Prostate gland (tissue), 2 donors: ENCODE measurements around the gene PRPH. TPM values are rescaled to one million over a fixed set of nuclear protein-coding genes. Genes with fewer than 3 reads are reported as not detected.
"Not testable (repeated sequence)": the region's sequence is repeated elsewhere in the genome, so short reads cannot be mapped to it uniquely, and the experiment has no call there.

Source experiments
- DNase-seq: peaks from one replicate; pipeline ENCODE4 v3.0.0-alpha.2; 2019; ENCODE audit warnings: low spot score
- H3K27ac ChIP-seq, 2 donors: fragments of 200-600 bp; sonication (generic); 2 replicates each; pipeline ENCODE4 v1.5.1; 2017 to 2019
- H3K27me3 ChIP-seq: fragments of 200-600 bp; sonication (generic); replicated peaks from 2 replicates; pipeline ENCODE4 v1.5.1; 2019; ENCODE audit not compliant: insufficient read depth
- H3K36me3 ChIP-seq, 2 donors: fragments of 200-600 bp; sonication (generic); 1 replicate in 1 of 2; 2 replicates in 1 of 2; pipeline versions ENCODE4 v1.5.1 to v1.8.1; 2017 to 2019
- H3K4me1 ChIP-seq: fragments of 200-600 bp; sonication (generic); replicated peaks from 2 replicates; pipeline ENCODE4 v1.5.1; 2019
- H3K4me3 ChIP-seq, 2 donors: fragments of 200-600 bp; sonication (generic); 2 replicates each; pipeline ENCODE4 v1.5.1; 2017 to 2019
- H3K9me3 ChIP-seq: fragments of 200-600 bp; sonication (generic); 2 replicates; pipeline ENCODE4 v1.5.1; 2017
- POLR2A ChIP-seq: fragments of 450-650 bp; IDR thresholded peaks from one replicate; pipeline ENCODE4 v1.6.1; 2016; ENCODE audit warnings: antibody characterized with exemption, mild to moderate bottlenecking
- POLR2AphosphoS5 ChIP-seq: sonication (generic); formaldehyde crosslinking; IDR thresholded peaks from one replicate; pipeline ENCODE4 v1.6.1; 2017; ENCODE audit warnings: antibody characterized with exemption
- WGBS: methylation state at CpG from one replicate; pipeline ENCODE4 v1.1.5; 2018; 5-methylcytosine and 5-hydroxymethylcytosine counted together
- intact Hi-C: fragments of 100-400 bp; cut with DNase I; formaldehyde crosslinking; loops from one replicate; pipeline ENCODE4 v1.14.2; 2022
- total RNA-seq, 2 donors: library from RNA; depleted of rRNA; stranded (reverse); fragments of >200 nt; gene quantifications; one replicate each; pipeline ENCODE4 v1.1.0, GENCODE V29; 2016
- TF ChIP-seq, protein P1 (sequence below), 4 experiments: fragments of 200-600 bp in 2 of 4; fragments of 450-650 bp in 2 of 4; sonication (generic) in 2 of 4; IDR thresholded peaks; 1 replicate in 3 of 4; 2 replicates in 1 of 4; pipeline ENCODE4 v1.5.1; 2016 to 2019; ENCODE audit warnings: antibody characterized with exemption in 4 of 4, mild to moderate bottlenecking in 2 of 4, moderate library complexity in 2 of 4

The PRPH gene
- total RNA-seq, 2 donors from 2014 or later = 1.4 to 11.4 TPM

DNA sequence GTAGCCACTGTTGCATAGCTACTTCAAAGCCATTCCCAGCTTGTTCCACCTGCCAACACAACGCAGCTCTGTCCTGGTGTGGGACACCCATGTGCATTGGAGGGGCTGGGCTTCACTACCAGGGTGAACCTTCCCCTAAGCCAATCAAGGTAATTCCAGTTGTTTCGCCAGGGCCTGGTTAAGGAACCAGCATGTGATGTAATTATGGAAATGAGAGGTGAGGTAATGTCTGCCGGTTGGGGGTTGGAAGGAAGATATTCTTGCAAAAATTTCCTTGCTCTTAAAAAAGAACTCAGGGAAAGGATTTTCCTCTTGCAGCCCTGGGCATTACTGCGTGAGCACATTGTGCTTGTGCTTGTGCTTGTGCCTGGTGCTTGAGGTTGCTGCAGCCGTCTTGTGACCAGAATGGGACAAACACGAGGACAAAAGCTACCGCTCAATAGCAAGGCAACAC, 15.2 kb upstream of the PRPH start:
- Histone ChIP-seq H3K27ac (no peak overlapping the region), H3K4me3 (no peak overlapping the region), H3K36me3 (no peaks in the 10 kb centered on the region), H3K9me3 (no peaks in the 10 kb centered on the region), H3K27me3 (no peaks in the 10 kb centered on the region), H3K4me1 (no peaks in the 10 kb centered on the region)
- no peak for DNase-seq
- WGBS = 58% methylated on average over 7 of the region's 7 CpGs
- intact Hi-C loops = no loop called here
- TF ChIP-seq POLR2AphosphoS5 = no peak

DNA sequence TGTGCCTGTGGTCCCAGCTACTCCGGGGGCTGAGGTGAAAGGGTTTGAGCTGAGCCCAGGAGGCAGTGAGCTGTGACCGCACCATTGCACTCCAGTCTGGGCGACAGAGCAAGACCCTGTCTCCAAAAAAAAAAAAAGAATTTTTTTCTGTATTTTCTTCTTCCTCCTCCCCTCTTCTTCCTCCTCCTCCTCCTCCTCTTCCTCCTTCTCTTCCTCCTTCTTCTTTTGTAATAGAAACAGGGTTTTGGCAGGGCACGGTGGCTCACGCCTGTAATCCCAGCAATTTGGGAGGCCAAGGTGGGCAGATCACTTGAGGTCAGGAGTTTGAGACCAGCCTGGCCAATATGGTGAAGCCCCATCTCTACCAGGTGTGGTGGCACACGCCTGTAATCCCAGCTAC, 14.4 kb upstream of the PRPH start:
- intact Hi-C loops, H3K4me1 ChIP-seq, H3K27ac ChIP-seq, H3K4me3 ChIP-seq, DNase-seq, H3K27me3 ChIP-seq, H3K36me3 ChIP-seq, H3K9me3 ChIP-seq: not testable (repeated sequence)
- 93% methylated on average over 6 of the region's 6 CpGs for WGBS

DNA sequence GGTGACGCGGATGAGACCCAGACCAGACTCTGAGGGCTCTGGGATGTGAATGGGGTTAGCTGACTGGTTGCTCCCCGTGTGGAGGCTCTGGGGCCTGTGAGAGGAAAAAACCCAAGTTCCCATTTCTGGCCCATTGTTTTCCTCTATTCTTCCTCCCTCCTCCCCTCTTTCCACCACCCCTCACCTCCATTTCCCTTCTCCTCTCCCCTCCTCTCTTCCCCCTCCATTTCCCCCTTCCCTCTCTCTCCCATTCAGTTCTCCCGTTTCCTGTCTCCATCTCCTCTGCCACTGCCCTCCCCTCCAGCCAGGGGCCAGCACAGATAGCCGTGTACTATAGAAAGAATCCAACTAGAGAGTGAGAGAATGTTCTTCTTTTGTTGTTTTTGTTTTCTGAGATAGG, 12.6 kb upstream of the PRPH start:
- intact Hi-C loops = no loop called here
- Histone ChIP-seq H3K9me3 (no peaks in the 10 kb centered on the region), H3K27ac (no peak overlapping the region), H3K4me3 (no peak overlapping the region), H3K4me1 (no peaks in the 10 kb centered on the region), H3K36me3 (no peaks in the 10 kb centered on the region), H3K27me3 (no peaks in the 10 kb centered on the region)
- TF ChIP-seq POLR2AphosphoS5 = no peak
- TF ChIP-seq POLR2A = no peak
- TF ChIP-seq, protein P1, sequence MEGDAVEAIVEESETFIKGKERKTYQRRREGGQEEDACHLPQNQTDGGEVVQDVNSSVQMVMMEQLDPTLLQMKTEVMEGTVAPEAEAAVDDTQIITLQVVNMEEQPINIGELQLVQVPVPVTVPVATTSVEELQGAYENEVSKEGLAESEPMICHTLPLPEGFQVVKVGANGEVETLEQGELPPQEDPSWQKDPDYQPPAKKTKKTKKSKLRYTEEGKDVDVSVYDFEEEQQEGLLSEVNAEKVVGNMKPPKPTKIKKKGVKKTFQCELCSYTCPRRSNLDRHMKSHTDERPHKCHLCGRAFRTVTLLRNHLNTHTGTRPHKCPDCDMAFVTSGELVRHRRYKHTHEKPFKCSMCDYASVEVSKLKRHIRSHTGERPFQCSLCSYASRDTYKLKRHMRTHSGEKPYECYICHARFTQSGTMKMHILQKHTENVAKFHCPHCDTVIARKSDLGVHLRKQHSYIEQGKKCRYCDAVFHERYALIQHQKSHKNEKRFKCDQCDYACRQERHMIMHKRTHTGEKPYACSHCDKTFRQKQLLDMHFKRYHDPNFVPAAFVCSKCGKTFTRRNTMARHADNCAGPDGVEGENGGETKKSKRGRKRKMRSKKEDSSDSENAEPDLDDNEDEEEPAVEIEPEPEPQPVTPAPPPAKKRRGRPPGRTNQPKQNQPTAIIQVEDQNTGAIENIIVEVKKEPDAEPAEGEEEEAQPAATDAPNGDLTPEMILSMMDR (IDR thresholded peaks at IDR 0.05) = no peak
- DNase-seq = no peak
- WGBS = 88% methylated on average over 5 of the region's 5 CpGs

DNA sequence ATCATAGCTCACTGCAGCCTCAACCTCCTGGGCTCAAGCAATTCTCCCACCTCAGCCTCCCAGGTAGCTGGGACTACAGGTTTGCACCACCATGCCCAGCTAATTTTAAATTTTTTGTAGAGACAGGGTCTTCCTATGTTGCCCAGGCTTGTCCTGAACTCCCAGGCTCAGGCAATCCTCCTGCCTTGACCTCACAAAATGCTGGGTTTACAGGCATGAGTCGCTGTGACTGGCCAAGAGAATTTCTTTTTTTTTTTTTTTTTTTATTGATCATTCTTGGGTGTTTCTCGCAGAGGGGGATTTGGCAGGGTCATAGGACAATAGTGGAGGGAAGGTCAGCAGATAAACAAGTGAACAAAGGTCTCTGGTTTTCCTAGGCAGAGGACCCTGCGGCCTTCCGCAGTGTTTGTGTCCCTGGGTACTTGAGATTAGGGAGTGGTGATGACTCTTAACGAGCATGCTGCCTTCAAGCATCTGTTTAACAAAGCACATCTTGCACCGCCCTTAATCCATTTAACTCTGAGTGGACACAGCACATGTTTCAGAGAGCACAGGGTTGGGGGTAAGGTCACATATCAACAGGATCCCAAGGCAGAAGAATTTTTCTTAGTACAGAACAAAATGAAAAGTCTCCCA, 12.1 kb upstream of the PRPH start:
- DNase-seq, H3K4me3 ChIP-seq, intact Hi-C loops, H3K9me3 ChIP-seq, H3K4me1 ChIP-seq, H3K27me3 ChIP-seq, H3K36me3 ChIP-seq, H3K27ac ChIP-seq: not testable (repeated sequence)
- WGBS = 67% methylated on average over 3 of the region's 6 CpGs

DNA sequence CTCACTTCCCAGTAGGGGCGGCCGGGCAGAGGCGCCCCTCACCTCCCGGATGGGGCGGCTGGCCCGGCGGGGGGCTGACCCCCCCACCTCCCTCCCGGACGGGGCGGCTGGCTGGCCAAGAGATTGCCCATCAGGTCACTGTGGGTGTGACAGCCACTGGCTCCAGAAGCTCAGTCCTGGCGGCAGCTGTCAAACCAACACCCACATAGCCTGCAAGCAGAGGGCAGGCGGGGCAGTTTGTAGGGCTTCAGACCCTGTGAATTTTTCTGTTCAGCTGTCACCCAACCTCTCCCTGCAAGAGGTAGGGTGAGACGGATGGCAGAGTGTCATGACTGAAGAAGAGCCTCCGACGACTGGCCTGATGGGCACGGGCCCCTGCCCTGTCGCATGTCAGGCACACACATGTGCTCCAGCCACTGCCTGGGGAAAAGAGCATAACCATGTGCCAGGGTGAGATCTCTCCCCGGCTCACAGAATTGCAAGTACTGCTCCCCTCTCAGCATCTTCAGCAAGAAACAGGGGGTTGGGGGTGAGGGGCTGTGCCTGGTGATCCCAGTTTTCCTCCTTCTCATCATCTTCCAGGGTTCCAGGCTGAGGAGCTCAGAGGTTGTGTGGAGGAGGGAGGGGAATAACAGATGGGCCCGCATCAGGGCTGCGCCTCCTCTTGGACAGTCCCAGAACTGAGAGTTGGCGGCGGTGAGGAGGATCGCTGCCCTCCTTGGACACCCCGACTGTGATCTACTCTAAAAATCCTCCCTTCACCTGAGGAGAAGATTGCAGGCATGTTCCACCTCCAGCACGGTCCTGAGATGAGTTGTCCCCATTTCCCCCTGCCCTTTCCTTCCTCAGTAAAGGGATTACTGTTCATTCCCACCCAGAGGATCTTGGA, 11.2 kb upstream of the PRPH start:
- Histone ChIP-seq H3K4me1 (no peaks in the 10 kb centered on the region), H3K27ac (no peak overlapping the region), H3K27me3 (no peaks in the 10 kb centered on the region), H3K9me3 (no peaks in the 10 kb centered on the region), H3K4me3 (no peak overlapping the region), H3K36me3 (no peaks in the 10 kb centered on the region)
- intact Hi-C loops = no loop called here
- no peak for DNase-seq
- WGBS = 89% methylated on average over 19 of the region's 25 CpGs
- TF ChIP-seq, protein P1 (IDR thresholded peaks at IDR 0.05) = no peak
- TF ChIP-seq POLR2A = no peak
- TF ChIP-seq POLR2AphosphoS5 = no peak

DNA sequence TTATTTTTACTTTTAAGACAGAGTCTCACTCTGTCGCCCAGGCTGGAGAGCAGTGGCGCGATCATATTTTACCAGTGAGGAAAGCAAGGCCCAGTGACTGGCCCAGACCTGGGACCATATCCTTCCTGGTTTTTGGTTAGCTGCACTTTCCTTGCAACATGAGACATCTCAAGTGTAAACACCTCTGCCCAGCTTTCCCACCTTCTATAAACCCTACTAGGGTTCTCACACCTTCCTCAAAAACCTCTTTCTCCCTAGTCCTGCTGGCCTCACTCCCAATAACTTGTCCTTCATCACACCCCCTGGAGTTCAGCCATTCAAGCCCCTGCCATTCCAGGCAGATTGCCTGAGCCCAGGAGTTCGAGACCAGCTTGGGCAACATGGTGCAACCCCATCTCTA, 10.3 kb upstream of the PRPH start:
- TF ChIP-seq POLR2AphosphoS5 (no peak), POLR2A (no peak)
- TF ChIP-seq, protein P1 (IDR thresholded peaks at IDR 0.05) = no peak
- Histone ChIP-seq H3K36me3 (no peaks in the 10 kb centered on the region), H3K27me3 (no peaks in the 10 kb centered on the region), H3K4me1 (no peaks in the 10 kb centered on the region), H3K27ac (no peak overlapping the region), H3K4me3 (no peak overlapping the region), H3K9me3 (no peaks in the 10 kb centered on the region)
- DNase-seq = no peak
- intact Hi-C loops = loop anchor here (5.0 kb wide), 1 partner anchor 228 kb away; no protein-coding TSS in a partner anchor
- WGBS = 90% methylated on average over 4 of the region's 4 CpGs
